ENCODE data around the gene CDADC1.

CDADC1 gene

DNA sequence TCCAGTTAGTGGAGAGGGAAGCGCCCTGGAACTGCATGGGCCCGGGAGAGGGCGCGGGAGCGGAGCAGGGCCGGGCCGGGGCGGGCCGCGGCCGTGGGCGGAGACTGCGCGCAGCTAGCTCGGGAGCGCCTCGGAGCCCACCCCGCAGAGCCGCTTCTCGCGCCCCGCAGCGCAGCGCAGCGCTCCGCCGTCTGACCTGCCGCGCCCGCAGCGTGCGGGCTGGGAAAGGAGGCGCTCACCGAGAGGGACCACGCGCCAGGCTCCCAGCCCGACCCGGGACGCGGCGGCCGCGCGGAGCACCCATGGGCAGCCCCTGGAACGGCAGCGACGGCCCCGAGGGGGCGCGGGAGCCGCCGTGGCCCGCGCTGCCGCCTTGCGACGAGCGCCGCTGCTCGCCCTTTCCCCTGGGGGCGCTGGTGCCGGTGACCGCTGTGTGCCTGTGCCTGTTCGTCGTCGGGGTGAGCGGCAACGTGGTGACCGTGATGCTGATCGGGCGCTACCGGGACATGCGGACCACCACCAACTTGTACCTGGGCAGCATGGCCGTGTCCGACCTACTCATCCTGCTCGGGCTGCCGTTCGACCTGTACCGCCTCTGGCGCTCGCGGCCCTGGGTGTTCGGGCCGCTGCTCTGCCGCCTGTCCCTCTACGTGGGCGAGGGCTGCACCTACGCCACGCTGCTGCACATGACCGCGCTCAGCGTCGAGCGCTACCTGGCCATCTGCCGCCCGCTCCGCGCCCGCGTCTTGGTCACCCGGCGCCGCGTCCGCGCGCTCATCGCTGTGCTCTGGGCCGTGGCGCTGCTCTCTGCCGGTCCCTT lies 27.5 kb upstream of the CDADC1 start, which contains the start of gene MLNR:
TSS of gene MLNR (plus strand) at position 303 of the 820 bp plus-strand sequence. CDS start at position 303, 0 bp downstream.
- no peaks in the 10 kb centered on the region for H3K9me3 Mint-ChIP-seq
- peaks cover 7% of the 10 kb centered on the region for H3K4me1 Mint-ChIP-seq
- peaks cover 68% of the 10 kb centered on the region for H3K27me3 Mint-ChIP-seq
- H3K27ac Mint-ChIP-seq (ENCODE audit: low read depth) = no peak within 1 kb of the TSS
- H3K36me3 Mint-ChIP-seq (ENCODE audit: insufficient read depth) = peaks cover 4% of the 10 kb centered on the region
- peak in 1 of 2 donors; percentile 26 for DNase-seq (ENCODE audit: low spot score in 2 of 2)
- ATAC-seq (replicated peaks; ENCODE audit: extremely low read depth, poor library complexity, severe bottlenecking) = peak; percentile 45
- peak within 1 kb of the TSS; percentile 70 for H3K4me3 Mint-ChIP-seq

DNA sequence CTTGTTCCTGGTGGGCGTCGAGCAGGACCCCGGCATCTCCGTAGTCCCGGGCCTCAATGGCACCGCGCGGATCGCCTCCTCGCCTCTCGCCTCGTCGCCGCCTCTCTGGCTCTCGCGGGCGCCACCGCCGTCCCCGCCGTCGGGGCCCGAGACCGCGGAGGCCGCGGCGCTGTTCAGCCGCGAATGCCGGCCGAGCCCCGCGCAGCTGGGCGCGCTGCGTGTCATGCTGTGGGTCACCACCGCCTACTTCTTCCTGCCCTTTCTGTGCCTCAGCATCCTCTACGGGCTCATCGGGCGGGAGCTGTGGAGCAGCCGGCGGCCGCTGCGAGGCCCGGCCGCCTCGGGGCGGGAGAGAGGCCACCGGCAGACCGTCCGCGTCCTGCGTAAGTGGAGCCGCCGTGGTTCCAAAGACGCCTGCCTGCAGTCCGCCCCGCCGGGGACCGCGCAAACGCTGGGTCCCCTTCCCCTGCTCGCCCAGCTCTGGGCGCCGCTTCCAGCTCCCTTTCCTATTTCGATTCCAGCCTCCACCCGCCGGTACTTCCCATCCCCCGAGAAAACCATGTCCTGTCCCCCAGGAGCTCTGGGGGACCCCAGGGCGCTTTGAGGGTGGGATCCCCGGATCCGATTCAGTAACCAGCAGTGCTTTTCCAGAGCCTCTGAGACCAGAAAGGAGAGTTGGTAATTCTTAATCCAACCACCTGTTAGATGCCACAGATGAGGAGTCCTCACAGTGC lies 26.7 kb upstream of the CDADC1 start:
- Mint-ChIP-seq H3K27me3 (peaks cover 73% of the 10 kb centered on the region), H3K9me3 (no peaks in the 10 kb centered on the region), H3K4me3 (peak overlapping the region; percentile 70), H3K27ac (ENCODE audit: low read depth) (no peak overlapping the region), H3K4me1 (peaks cover 5% of the 10 kb centered on the region), H3K36me3 (ENCODE audit: insufficient read depth) (peaks cover 4% of the 10 kb centered on the region)
- DNase-seq (ENCODE audit: low spot score in 2 of 2) = no peak
- peak; percentile 5 for ATAC-seq (replicated peaks; ENCODE audit: extremely low read depth, poor library complexity, severe bottlenecking)

- peak overlapping the region; percentile 70 for H3K4me3 Mint-ChIP-seq
- peaks cover 71% of the 10 kb centered on the region for H3K27me3 Mint-ChIP-seq
- no peaks in the 10 kb centered on the region for H3K9me3 Mint-ChIP-seq
- H3K36me3 Mint-ChIP-seq (ENCODE audit: insufficient read depth) = peaks cover 4% of the 10 kb centered on the region
- H3K4me1 Mint-ChIP-seq = peaks cover 5% of the 10 kb centered on the region
- DNase-seq (ENCODE audit: low spot score in 2 of 2) (no peak), ATAC-seq (replicated peaks; ENCODE audit: extremely low read depth, poor library complexity, severe bottlenecking) (no peak)
- H3K27ac Mint-ChIP-seq (ENCODE audit: low read depth) = no peak overlapping the region
Observed at GRCh38 chr13:49221590-49221965, 26.1 kb upstream of the CDADC1 start.

DNA sequence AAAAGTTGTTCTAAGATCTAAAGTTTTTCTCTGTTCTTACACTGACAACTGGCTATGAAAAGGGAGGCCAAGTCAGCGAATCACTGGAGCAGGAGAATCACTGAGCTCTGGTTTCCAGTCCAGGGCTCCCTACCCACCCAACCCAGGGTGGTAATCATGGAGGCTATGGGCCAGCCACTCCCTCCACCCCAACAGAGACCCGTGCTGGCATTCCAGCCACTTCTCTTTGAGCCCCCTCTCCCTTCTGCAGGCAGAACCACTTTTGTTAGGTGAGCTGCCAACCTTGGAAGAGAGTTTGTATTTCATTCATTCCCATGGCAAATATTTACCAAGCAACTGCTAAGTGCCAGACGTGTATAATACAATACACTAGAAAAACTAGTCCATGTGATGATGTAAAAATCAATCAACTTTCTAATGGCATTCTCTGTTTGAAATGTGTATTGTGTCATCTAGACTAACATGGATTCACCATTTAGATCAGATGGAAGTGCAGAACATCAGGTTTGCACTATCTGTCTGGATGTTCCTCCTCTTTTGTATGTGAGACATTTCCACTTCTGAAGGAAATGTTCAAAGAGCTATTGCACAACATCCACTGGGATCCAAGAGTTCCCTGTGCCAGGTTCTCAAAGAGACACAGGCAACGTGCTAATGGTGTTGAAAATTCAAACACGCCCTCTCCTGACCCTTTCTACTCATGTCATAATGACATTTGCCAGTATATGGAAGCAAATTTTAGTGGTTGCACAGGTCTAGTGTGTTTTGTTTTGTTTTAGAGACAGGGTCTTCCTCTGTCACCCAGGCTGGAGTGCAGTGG lies 22.3 kb upstream of the CDADC1 start:
- H3K4me1 Mint-ChIP-seq = peaks cover 5% of the 10 kb centered on the region
- no peaks in the 10 kb centered on the region for H3K9me3 Mint-ChIP-seq
- no peak overlapping the region for H3K27ac Mint-ChIP-seq (ENCODE audit: low read depth)
- DNase-seq (ENCODE audit: low spot score in 2 of 2) (no peak), ATAC-seq (replicated peaks; ENCODE audit: extremely low read depth, poor library complexity, severe bottlenecking) (no peak)
- peaks cover 38% of the 10 kb centered on the region for H3K27me3 Mint-ChIP-seq
- H3K4me3 Mint-ChIP-seq = no peak overlapping the region
- H3K36me3 Mint-ChIP-seq (ENCODE audit: insufficient read depth) = peaks cover 2% of the 10 kb centered on the region

- ATAC-seq (replicated peaks; ENCODE audit: extremely low read depth, poor library complexity, severe bottlenecking) = no peak
- H3K4me3 Mint-ChIP-seq = no peak overlapping the region
- H3K27ac Mint-ChIP-seq (ENCODE audit: low read depth) = no peak overlapping the region
- DNase-seq (ENCODE audit: low spot score in 2 of 2) = no peak
- peaks cover 30% of the 10 kb centered on the region for H3K27me3 Mint-ChIP-seq
- H3K4me1 Mint-ChIP-seq = no peaks in the 10 kb centered on the region
- H3K36me3 Mint-ChIP-seq (ENCODE audit: insufficient read depth) = peaks cover 2% of the 10 kb centered on the region
- no peaks in the 10 kb centered on the region for H3K9me3 Mint-ChIP-seq
Observed at GRCh38 chr13:49226613-49227012, 21.1 kb upstream of the CDADC1 start.

GRCh38 chr13:49234741-49235140 lies 13.0 kb upstream of the CDADC1 start:
- ATAC-seq (replicated peaks; ENCODE audit: extremely low read depth, poor library complexity, severe bottlenecking) (no peak), DNase-seq (ENCODE audit: low spot score in 2 of 2) (no peak)
- Mint-ChIP-seq H3K27me3 (no peaks in the 10 kb centered on the region), H3K27ac (ENCODE audit: low read depth) (no peak overlapping the region), H3K36me3 (ENCODE audit: insufficient read depth) (no peaks in the 10 kb centered on the region), H3K4me1 (no peaks in the 10 kb centered on the region), H3K9me3 (no peaks in the 10 kb centered on the region), H3K4me3 (no peak overlapping the region)

DNA sequence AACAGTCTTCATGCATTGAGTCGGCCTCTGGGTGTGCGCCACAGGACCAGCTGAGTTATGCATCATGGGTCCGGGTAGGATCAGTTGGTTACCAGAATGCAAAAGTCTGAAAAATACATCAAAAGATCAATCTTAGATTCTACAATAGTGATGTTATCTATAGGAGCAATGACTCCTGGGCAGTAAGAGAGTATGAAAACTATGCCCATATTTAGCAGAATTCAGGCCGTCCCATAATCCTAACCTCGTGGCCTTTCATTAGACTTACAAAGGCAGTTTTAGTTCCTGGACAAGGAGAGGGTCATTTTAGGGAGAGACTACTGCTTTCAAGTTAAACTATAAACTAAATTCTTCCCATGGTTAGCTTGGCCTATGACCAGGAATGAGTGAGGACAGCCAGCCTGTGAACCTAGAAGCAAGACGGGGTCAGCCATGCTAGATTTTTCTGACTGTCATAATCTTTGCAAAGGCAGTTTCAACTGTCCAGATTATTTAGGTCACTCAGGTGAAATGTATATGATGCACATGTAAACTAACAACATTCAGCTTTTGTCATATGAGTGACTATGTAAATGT lies 11.8 kb upstream of the CDADC1 start:
- Mint-ChIP-seq H3K27me3 (no peaks in the 10 kb centered on the region), H3K36me3 (ENCODE audit: insufficient read depth) (peaks cover 2% of the 10 kb centered on the region), H3K27ac (ENCODE audit: low read depth) (no peak overlapping the region), H3K9me3 (no peaks in the 10 kb centered on the region), H3K4me1 (no peaks in the 10 kb centered on the region), H3K4me3 (no peak overlapping the region)
- ATAC-seq (replicated peaks; ENCODE audit: extremely low read depth, poor library complexity, severe bottlenecking) (no peak), DNase-seq (ENCODE audit: low spot score in 2 of 2) (no peak)

- no peak overlapping the region for H3K4me3 Mint-ChIP-seq
- H3K27me3 Mint-ChIP-seq = no peaks in the 10 kb centered on the region
- DNase-seq (ENCODE audit: low spot score in 2 of 2) (no peak), ATAC-seq (replicated peaks; ENCODE audit: extremely low read depth, poor library complexity, severe bottlenecking) (no peak)
- no peaks in the 10 kb centered on the region for H3K9me3 Mint-ChIP-seq
- H3K27ac Mint-ChIP-seq (ENCODE audit: low read depth) = no peak overlapping the region
- no peaks in the 10 kb centered on the region for H3K4me1 Mint-ChIP-seq
- H3K36me3 Mint-ChIP-seq (ENCODE audit: insufficient read depth) = peaks cover 2% of the 10 kb centered on the region
Observed at GRCh38 chr13:49238621-49239020, 9.1 kb upstream of the CDADC1 start.

GRCh38 chr13:49240017-49240416 lies 7.7 kb upstream of the CDADC1 start:
- Mint-ChIP-seq H3K9me3 (no peaks in the 10 kb centered on the region), H3K36me3 (ENCODE audit: insufficient read depth) (peaks cover 2% of the 10 kb centered on the region), H3K27ac (ENCODE audit: low read depth) (no peak overlapping the region), H3K4me1 (no peaks in the 10 kb centered on the region), H3K27me3 (no peaks in the 10 kb centered on the region), H3K4me3 (no peak overlapping the region)
- peak; percentile 76 for ATAC-seq (replicated peaks; ENCODE audit: extremely low read depth, poor library complexity, severe bottlenecking)
- DNase-seq (ENCODE audit: low spot score in 2 of 2) = peak in 1 of 2 donors; percentile 22

DNA sequence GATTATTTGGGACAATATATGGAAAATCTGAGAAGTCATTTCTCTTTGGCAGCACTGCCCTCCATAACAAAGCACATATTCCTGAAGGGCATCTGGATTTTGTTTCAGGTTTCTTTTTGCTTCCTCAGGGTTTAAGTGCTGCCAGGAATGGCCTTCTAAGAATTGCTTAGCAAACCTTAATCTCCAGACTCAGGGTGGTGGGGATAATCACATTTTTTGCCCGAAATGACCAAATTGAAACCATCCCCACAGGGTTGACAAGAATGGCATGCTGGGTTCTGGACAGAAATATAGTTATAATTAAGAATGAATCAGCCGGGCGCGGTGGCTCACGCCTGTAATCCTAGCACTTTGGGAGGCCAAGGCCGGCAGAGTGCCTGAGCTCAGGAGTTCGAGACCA lies 6.4 kb upstream of the CDADC1 start:
- DNase-seq (ENCODE audit: low spot score in 2 of 2) (no peak), ATAC-seq (replicated peaks; ENCODE audit: extremely low read depth, poor library complexity, severe bottlenecking) (no peak)
- Mint-ChIP-seq H3K27me3 (no peaks in the 10 kb centered on the region), H3K4me3 (no peak overlapping the region), H3K9me3 (no peaks in the 10 kb centered on the region), H3K4me1 (no peaks in the 10 kb centered on the region), H3K36me3 (ENCODE audit: insufficient read depth) (peaks cover 2% of the 10 kb centered on the region), H3K27ac (ENCODE audit: low read depth) (no peak overlapping the region)

DNA sequence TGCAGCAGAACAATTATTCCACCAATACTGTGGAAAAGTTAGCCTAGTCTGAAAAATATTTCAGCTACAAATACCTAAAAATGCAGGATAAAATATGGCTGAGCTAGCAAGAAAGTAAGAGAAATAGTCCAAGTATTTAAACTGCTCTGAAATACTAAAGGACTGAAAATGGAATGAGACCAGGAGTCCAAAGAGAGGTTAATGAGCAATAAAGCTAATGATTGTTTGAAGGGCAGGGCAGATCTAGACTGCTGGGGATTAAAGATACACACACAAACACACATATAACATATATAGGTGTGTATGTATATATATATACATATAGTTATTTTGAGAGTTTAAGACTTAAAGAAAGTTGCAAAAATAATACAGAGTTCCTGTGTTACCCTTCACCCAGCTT lies 2.6 kb upstream of the CDADC1 start:
- peaks cover 24% of the 10 kb centered on the region for H3K4me1 Mint-ChIP-seq
- ATAC-seq (replicated peaks; ENCODE audit: extremely low read depth, poor library complexity, severe bottlenecking) = no peak
- DNase-seq (ENCODE audit: low spot score in 2 of 2) = no peak
- H3K27ac Mint-ChIP-seq (ENCODE audit: low read depth) = no peak overlapping the region
- no peak overlapping the region for H3K4me3 Mint-ChIP-seq
- no peaks in the 10 kb centered on the region for H3K9me3 Mint-ChIP-seq
- peaks cover 15% of the 10 kb centered on the region for H3K36me3 Mint-ChIP-seq (ENCODE audit: insufficient read depth)
- no peaks in the 10 kb centered on the region for H3K27me3 Mint-ChIP-seq

Data from central memory CD8-positive, alpha-beta T cell (primary cell).